ENCODE results near the gene CCL17. TPM values are rescaled to one million over a fixed set of nuclear protein-coding genes. Genes with fewer than 3 reads are reported as not detected.

Gene CCL17
- not detected in 2 replicates for total RNA-seq

GRCh38 chr16:57403965-57404817, at the start of gene CCL17:
Gene CCL17 (plus strand): TSS chr16:57404767. CDS start chr16:57413933, 9,166 bp downstream.

DNA sequence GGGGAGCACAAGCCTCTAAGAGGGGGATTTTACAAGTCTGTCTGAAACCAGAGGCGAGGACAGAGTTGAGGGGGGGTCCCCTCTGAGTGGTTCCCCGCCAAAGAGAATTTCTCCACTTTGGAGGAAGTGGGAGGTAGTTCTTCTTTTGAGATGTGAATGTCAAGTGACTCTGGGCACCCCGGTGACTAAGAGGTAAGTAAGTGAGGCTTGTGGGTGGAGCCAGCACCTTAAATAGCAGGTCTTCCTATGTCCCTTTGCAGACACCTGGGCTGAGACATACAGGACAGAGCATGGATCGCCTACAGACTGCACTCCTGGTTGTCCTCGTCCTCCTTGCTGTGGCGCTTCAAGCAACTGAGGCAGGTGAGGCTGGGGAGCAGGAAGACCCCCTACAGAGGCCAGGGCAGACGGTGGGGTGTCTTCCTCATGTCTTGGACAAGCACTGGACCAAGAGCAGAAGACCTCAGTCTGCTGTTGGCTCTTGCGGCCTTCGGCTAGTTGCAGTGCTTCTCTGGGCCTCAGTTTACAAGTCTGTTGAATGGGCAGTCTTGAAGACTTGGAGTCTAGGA, 46.0 kb upstream of the CCL17 start, which contains the start of gene CCL22:
Gene CCL22 (plus strand): TSS at position 257 of the 569 bp plus-strand sequence. CDS start 34 bp downstream, at position 291.

DNA sequence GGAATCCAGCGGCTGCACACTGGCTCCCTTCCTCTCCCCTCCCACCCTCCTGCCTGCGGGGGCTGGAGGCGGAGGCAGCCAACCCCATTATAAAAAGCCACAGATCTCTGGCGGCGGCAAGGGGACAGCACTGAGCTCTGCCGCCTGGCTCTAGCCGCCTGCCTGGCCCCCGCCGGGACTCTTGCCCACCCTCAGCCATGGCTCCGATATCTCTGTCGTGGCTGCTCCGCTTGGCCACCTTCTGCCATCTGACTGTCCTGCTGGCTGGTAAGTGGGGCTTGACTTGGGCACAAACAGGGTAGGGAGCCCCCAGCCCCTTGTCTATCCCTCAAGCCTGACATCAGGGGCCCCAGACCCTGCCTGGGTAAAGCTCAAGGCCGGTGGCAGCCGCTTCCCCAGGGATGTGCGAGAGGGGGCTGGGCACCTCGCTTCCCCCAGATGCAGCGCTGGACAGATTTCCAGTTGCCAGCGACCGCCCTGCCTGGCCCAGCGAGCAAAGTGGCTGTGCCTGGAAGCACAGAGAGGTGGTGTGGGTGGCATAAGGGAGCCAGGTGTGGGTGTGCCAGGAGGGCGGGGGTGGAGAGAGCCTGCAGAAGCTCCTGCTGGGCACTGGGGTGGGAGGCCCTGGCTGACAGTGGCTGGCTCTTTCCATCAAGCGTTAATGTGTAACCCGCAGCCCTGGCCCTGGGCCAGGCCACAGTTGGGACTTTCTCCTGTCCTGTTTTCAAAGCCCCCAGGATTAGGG, 32.0 kb upstream of the CCL17 start, which contains the start of gene CX3CL1:
Gene CX3CL1 (plus strand): TSS at position 119 of the 745 bp plus-strand sequence. CDS start 79 bp downstream, at position 198.

DNA sequence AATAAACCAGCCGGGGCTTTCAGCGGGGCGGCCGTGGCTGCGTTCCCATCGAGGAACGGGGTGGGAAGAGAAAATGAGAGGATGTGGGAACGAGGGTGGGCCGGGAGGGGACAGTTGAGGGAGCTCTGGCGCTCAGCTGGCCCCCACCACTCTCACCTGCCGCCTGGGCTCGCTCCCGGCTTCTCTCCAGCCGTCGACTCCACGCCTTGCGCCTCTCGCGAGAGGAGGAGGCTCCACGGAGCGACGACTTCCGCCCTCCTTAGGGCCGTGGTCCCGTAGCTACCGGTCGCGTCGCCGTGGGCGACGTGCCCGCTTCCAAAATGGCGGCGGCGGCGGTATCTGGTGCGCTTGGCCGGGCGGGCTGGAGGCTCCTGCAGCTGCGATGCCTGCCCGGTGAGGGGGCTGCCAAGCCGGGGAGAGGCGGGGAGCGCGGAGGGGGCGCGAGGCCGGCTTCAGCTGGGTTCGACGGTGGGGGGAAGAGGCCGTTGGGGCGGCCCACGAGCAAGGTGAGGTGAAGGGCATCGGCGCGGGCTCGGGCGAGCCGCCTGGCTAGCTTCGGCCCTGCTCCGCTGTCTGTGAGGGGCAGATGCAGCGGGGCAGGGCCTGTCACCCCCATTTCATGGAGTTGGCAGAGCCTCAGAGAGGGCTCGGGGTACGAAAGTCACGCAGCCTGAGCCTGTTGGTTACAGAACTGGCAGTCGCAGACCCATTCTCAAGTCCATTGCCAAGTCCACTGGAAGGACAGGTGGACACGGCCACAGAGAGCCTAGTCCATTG, 42.8 kb downstream of the CCL17 start, which contains the start of the genes CIAPIN1 and COQ9:
Gene CIAPIN1 (minus strand): TSS at position 200 of the 777 bp plus-strand sequence. CDS start 6,457 bp downstream, outside the sequence.
Gene COQ9 (plus strand): TSS at position 294 of the 777 bp plus-strand sequence. CDS start 27 bp downstream, at position 321.

GRCh38 chr16:57462209-57462977, 57.8 kb downstream of the CCL17 start, which contains the start of gene POLR2C:
Gene POLR2C (plus strand): TSS chr16:57462679. CDS start chr16:57462725, 46 bp downstream.

Other genes starting within 250 kb of the CCL17 start
- 51.5 and 55.9 TPM in 2 replicates for gene PSME3IP1, start 218.7 kb upstream of the CCL17 start, total RNA-seq
- gene RSPRY1, start 218.4 kb upstream of the CCL17 start, total RNA-seq: 24.0 and 30.1 TPM in 2 replicates
- 50.4 and 69.6 TPM in 2 replicates for gene ARL2BP, start 159.5 kb upstream of the CCL17 start, total RNA-seq
- gene PLLP, start 120.1 kb upstream of the CCL17 start, total RNA-seq: 0.20 and 0.37 TPM in 2 replicates
- not detected in 2 replicates for gene CCL22, start 46.0 kb upstream of the CCL17 start, total RNA-seq
- gene CX3CL1, start 32.3 kb upstream of the CCL17 start, total RNA-seq: 3.4 and 5.6 TPM in 2 replicates
- gene CIAPIN1, start 42.6 kb downstream of the CCL17 start, total RNA-seq: 22.4 and 22.9 TPM in 2 replicates
- gene COQ9, start 42.7 kb downstream of the CCL17 start, total RNA-seq: 28.6 and 29.6 TPM in 2 replicates
- gene POLR2C, start 57.9 kb downstream of the CCL17 start, total RNA-seq: 60.8 and 73.7 TPM in 2 replicates
- 39.1 and 54.1 TPM in 2 replicates for gene DOK4, start 81.7 kb downstream of the CCL17 start, total RNA-seq
- 22.7 and 23.3 TPM in 2 replicates for gene CCDC102A, start 131.8 kb downstream of the CCL17 start, total RNA-seq
- gene ADGRG5, start 137.9 kb downstream of the CCL17 start, total RNA-seq: not detected in 2 replicates
- gene ADGRG1, start 223.9 kb downstream of the CCL17 start, total RNA-seq: 1.7 and 5.0 TPM in 2 replicates

Data from cardiac ventricle fibroblast (primary cell).